ENCODE results near the gene SMYD5.
A peak's percentile ranks its signal among the peaks of the same experiment; 100 is the strongest.

The SMYD5 gene

GRCh38 chr2:73208258-73208657 lies 5.8 kb upstream of the SMYD5 start:
- no peak for DNase-seq

GRCh38 chr2:73210019-73210418 lies 4.0 kb upstream of the SMYD5 start:
- DNase-seq: no peak

GRCh38 chr2:73210696-73211095 lies 3.3 kb upstream of the SMYD5 start:
- no peak for DNase-seq

- no peak for DNase-seq
Measured at GRCh38 chr2:73212098-73212447, 2.0 kb upstream of the SMYD5 start.

GRCh38 chr2:73212448-73213176 lies 1.4 kb upstream of the SMYD5 start:
- peak; percentile 81 for DNase-seq

- no peak for DNase-seq
Measured at GRCh38 chr2:73215254-73215653, 1.2 kb downstream of the SMYD5 start.

GRCh38 chr2:73217160-73217559 lies 3.1 kb downstream of the SMYD5 start:
- no peak for DNase-seq

- no peak for DNase-seq
Measured at GRCh38 chr2:73217826-73218225, 3.8 kb downstream of the SMYD5 start.

- no peak for DNase-seq
Measured at GRCh38 chr2:73218298-73218697, 4.3 kb downstream of the SMYD5 start.

GRCh38 chr2:73223821-73224220 lies 9.8 kb downstream of the SMYD5 start:
- DNase-seq: no peak

GRCh38 chr2:73225513-73226360 lies 11.7 kb downstream of the SMYD5 start:
- no peak for DNase-seq

GRCh38 chr2:73227086-73227485 lies 13.0 kb downstream of the SMYD5 start:
- no peak for DNase-seq

- no peak for DNase-seq
Measured at GRCh38 chr2:73228631-73229030, 14.6 kb downstream of the SMYD5 start.

- peak; percentile 37 for DNase-seq
Measured at GRCh38 chr2:73232403-73233153, 18.5 kb downstream of the SMYD5 start.

GRCh38 chr2:73233154-73233931 lies 19.3 kb downstream of the SMYD5 start, which contains the start of gene PRADC1:
PRADC1 (minus strand) TSS chr2:73233239; CDS start chr2:73233160, 79 bp downstream.
- peak; percentile 95 for DNase-seq

GRCh38 chr2:73233932-73234832 lies 20.1 kb downstream of the SMYD5 start, which contains the start of gene CCT7:
CCT7 (plus strand) TSS chr2:73234308; CDS start chr2:73234379, 71 bp downstream.
- peak; percentile 89 for DNase-seq

- DNase-seq: no peak
Measured at GRCh38 chr2:73235315-73236028, 21.4 kb downstream of the SMYD5 start.

GRCh38 chr2:73237168-73237567 lies 23.1 kb downstream of the SMYD5 start:
- DNase-seq: no peak

GRCh38 chr2:73238149-73238548 lies 24.1 kb downstream of the SMYD5 start:
- DNase-seq: no peak

GRCh38 chr2:73238976-73239375 lies 24.9 kb downstream of the SMYD5 start:
- no peak for DNase-seq

- no peak for DNase-seq
Measured at GRCh38 chr2:73239776-73240175, 25.7 kb downstream of the SMYD5 start.
